ENCODE results near the gene TMEM132D.

TMEM132D gene

GRCh38 chr12:129325566-129325965 is 578.3 kb downstream of the TMEM132D start:
- DNase-seq, result no peak

DNA sequence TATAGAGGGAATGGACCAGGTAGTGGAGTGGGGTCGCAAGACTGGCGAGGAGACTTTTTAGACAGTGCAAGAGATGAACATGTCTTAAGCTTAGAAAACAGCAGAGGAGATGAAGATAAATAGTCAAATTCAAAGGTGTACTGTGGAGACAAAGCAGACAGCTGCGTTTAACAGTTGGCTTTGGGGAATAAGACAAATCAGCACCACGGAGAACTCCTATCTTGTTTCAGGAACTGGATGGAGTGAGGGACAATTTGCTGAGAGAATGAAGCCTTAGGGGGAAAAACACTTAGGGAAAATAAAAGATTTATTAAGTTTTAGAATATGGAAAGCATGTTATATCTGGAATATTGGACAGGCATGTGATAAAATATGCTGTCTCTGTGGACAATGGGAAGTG is 591.8 kb downstream of the TMEM132D start:
- DNase-seq, result no peak

DNA sequence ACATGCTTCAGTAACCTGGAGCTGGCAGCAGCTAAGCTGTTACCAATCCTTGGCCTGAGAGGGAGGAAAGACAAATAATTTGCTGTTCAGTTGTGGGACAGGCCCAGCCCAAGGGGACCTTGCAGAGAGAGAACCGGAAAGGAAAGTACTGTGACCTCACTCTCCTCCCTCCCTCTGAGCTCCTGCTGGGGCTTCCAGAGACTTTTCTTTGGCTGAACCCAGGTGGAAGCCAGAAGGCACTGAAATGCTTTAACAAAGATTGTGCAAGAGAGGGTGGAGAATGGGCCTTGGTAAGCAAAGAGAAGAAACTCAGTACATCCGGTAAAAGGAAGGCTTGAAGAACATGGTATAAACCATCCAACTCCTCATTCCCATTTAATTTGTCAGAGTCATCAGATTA is 593.5 kb downstream of the TMEM132D start:
- no peak for DNase-seq

DNA sequence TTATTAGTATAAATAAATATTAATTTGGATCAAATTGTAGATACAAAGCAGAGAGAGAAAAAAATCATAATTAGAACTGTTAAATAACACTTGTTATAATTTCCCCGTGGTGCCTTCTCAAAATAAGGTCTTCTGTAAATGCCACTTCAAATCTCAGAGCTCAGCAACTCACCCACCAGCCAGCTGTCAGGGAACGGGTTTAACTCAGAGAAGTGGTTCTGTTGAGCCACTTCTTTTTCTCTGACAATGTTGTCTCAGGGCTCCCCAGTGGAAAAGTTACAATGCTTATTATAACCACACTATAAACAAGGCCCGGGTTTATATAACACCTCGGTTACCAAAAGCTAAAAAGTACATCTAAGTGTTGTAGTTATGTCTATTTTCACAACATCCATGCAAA is 598.0 kb downstream of the TMEM132D start:
- no peak for DNase-seq

DNA sequence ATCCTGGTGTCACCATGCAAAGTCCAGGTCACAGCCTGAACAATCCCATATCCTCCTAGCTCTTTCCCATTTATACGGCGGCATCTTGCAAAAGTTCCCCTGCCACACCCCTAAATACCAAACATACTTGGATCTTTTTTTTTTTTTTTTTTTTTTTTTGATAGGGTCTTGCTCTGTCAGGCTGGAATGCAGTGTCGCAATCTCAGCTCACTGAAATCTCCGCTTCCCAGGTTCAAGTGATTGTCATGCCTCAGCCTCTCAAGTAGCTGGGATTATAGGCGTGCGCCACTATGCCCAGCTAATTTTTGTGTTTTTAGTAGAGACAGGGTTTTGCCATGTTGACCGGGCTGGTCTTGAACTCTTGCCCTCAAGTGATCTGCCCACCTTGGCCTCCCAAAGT is 599.3 kb downstream of the TMEM132D start:
- no peak for DNase-seq

- no peak for DNase-seq
Measured at GRCh38 chr12:129300011-129300410, 603.8 kb downstream of the TMEM132D start.

GRCh38 chr12:129298921-129299320 is 604.9 kb downstream of the TMEM132D start:
- no peak for DNase-seq

- DNase-seq, result no peak
Measured at GRCh38 chr12:129296671-129297070, 607.2 kb downstream of the TMEM132D start.

GRCh38 chr12:129294868-129295267 is 609.0 kb downstream of the TMEM132D start:
- no peak for DNase-seq

GRCh38 chr12:129279771-129280170 is 624.1 kb downstream of the TMEM132D start:
- no peak for DNase-seq

- DNase-seq, result no peak
Measured at GRCh38 chr12:129276361-129277060, 627.3 kb downstream of the TMEM132D start.

GRCh38 chr12:129269756-129270495 is 633.9 kb downstream of the TMEM132D start:
- DNase-seq, result no peak

- DNase-seq, result no peak
Measured at GRCh38 chr12:129258781-129259318, 645.0 kb downstream of the TMEM132D start.

- DNase-seq, result no peak
Measured at GRCh38 chr12:129257524-129257923, 646.3 kb downstream of the TMEM132D start.

- DNase-seq, result no peak
Measured at GRCh38 chr12:129246630-129247029, 657.2 kb downstream of the TMEM132D start.

DNA sequence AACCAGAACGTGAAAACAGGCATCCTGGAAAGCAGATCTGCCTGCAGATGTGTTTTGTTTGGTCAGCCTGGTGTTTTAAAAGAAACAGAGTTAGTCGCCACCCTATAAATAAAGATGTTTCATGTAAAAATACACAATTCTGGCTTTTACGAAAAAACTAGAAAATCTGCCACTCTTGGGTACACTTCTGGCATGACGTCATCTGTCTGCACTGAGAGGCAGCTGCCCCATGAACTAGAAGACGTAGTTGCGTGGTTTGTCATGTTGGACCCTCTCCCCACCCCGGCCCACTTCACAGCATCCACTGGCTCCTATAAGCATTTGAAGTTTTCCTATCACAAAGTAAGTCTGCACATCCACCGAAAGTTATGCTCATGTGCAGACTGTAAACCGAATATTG is 658.1 kb downstream of the TMEM132D start:
- DNase-seq, result no peak

DNA sequence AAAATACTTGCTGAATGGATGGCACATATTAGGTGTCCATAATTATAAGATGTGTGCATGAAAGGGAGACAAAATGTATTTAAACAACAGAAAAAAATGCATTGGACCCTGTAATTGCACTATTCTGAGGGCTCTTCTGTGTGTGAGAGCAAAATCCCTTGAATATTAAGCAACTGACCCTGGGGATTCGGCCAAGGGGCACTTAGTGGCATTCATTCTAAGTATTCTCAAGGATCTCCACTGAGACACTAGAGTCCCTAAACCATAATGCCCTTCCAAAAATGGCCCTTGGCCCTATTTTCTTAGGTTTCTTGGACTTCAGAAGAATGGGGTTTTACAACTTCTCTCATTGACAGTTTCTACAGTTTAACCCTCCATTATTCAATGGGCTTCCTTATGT is 662.0 kb downstream of the TMEM132D start:
- no peak for DNase-seq

- DNase-seq, result no peak
Measured at GRCh38 chr12:129237881-129238280, 665.9 kb downstream of the TMEM132D start.

GRCh38 chr12:129234209-129234608 is 669.6 kb downstream of the TMEM132D start:
- DNase-seq, result no peak

GRCh38 chr12:129231491-129231890 is 672.3 kb downstream of the TMEM132D start:
- no peak for DNase-seq

DNA sequence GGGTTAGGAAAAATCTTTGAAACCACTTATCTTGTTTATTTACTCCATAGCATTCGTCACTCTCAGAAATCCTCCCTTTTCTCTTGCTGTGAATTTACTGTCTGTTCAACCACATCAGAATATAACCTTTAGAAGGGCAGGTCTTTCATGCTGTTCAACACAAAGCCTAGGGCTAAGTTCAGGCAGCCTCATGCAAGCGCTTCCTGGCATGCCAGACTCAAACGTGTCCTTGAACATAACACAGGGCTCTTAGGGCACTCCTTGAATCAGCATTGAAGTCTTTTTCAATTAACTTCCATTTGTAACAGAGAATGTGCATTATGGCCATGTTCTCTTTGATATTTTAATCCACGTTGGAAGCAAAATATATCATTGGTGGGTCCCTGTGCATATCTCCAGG is 672.8 kb downstream of the TMEM132D start:
- no peak for DNase-seq

- no peak for DNase-seq
Measured at GRCh38 chr12:129226851-129227250, 677.0 kb downstream of the TMEM132D start.

DNA sequence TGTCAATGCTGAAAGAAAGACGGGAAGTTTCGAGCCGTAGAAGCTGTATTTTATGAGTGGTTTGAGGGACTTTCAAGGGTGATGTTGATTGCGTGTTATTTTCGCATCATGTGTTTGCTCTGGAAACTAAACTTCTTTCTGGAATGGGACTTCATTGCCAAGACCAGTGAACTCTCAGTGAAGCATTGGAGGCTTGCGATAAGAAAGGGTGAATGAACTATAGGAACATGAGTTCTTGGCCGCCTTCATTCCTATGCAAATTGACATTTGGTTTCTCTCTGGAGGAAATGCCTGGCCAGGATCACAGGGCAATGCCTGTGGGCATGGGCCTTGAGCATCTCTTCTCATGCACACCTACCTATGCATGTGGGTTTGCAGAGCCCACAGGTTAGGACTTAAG is 677.8 kb downstream of the TMEM132D start:
- DNase-seq, result no peak

DNA sequence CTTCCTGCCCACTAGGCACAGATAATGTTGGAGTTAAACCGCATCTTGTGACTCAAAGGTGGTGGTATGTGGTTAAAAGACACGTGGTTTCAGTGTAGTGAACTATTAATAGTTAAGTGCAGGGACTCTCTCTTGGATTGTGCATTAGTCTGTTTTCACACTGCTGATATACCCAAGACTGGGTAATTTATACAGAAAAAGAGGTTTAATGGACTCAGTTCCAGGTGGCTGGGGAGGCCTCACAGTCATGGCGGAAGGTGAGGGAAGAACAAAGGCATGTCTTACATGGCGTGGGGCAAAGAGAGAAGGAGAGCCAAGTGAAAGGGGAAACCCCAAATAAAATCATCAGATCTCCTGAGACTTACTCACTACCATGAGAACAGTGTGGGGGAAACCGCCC is 688.3 kb downstream of the TMEM132D start:
- no peak for DNase-seq

Data from activated gamma-delta T cell (primary cell).